ENCODE measurements around the gene PRKAR1B. TPM values are rescaled to one million over a fixed set of nuclear protein-coding genes. Genes with fewer than 3 reads are reported as not detected.

The PRKAR1B gene
- total and polyA plus RNA-seq, 10 of the 15 experiments (the other 5 are each of a cell fraction or from before 2014, with no cell fraction given): 1.4 to 45.6 (median 19.3) TPM

GRCh38 chr7:601595-602340 lies 125.3 kb downstream of the PRKAR1B start (continued):
- TF ChIP-seq CREM (IDR thresholded peaks at IDR 0.05; ENCODE audit: low read depth) (peak; percentile 57), USF2 (IDR thresholded peaks at IDR 0.05; ENCODE audit: borderline replicate concordance, low read depth, low read length) (peak; percentile 63), HSF1 (IDR thresholded peaks at IDR 0.05; ENCODE audit: low read depth, low read length) (no peak), REST (IDR thresholded peaks at IDR 0.05; ENCODE audit: low read depth, low read length) (no peak), E2F8 (IDR thresholded peaks at IDR 0.05; ENCODE audit: low read depth, partially characterized antibody) (no peak), RELB (IDR thresholded peaks at IDR 0.05; ENCODE audit: low read depth) (peak; percentile 43; the same call in 1 of the 2 replicates), ZZZ3 (IDR thresholded peaks at IDR 0.05; ENCODE audit: control insufficient read depth, insufficient read length, low read depth) (no peak), TBL1XR1 (IDR thresholded peaks at IDR 0.05; ENCODE audit: low read depth, low read length) (peak; percentile 59; the same call in 1 of the 2 replicates), YBX1 (IDR thresholded peaks at IDR 0.05) (no peak), BACH1 (IDR thresholded peaks at IDR 0.05; ENCODE audit: borderline replicate concordance) (peak; percentile 62; the same call in 1 of the 2 replicates), YY1 (IDR thresholded peaks at IDR 0.05; ENCODE audit: low read depth, low read length) (no peak), FOS (IDR thresholded peaks at IDR 0.05; ENCODE audit: borderline replicate concordance, extremely low read depth, insufficient read length) (no peak), EED (IDR thresholded peaks at IDR 0.05; ENCODE audit: low read depth) (peak; percentile 75), CBX3 (IDR thresholded peaks at IDR 0.05; ENCODE audit: borderline replicate concordance, low read depth) (no peak), MLLT1 (IDR thresholded peaks at IDR 0.05) (no peak)

All from GM12878 (cell line).